GM18502 (cell line): Measurements from ENCODE around the gene MYO5B.
A peak's percentile ranks its signal among the peaks of the same experiment; 100 is the strongest.

Source experiments
- ATAC-seq: cut with Tn5 transposase; IDR thresholded peaks from one replicate; pipeline ENCODE4 v1.9.1; 2021; ENCODE audit warnings: mild to moderate bottlenecking; ENCODE audit not compliant: unreplicated experiment, poor library complexity

The MYO5B gene

DNA sequence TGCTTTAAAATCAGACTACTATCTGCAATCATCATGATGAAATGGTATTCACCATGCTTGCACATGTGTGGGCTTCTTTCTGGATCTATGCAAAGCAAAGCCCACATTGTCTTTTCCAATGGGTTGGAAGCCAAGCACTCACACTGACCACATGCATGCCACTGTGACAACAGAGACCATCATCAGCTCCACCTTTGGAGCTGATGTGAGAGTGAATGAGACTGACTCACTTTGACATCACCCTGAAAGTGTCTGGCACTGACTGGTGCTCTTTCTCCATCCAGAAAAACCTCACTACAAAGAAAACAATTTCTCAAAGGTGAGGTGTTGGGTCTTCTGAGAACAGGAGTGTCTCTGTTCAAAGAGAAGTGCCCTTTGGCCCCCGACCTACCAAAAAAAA, 4.7 kb downstream of the MYO5B start:
- ATAC-seq = no peak

DNA sequence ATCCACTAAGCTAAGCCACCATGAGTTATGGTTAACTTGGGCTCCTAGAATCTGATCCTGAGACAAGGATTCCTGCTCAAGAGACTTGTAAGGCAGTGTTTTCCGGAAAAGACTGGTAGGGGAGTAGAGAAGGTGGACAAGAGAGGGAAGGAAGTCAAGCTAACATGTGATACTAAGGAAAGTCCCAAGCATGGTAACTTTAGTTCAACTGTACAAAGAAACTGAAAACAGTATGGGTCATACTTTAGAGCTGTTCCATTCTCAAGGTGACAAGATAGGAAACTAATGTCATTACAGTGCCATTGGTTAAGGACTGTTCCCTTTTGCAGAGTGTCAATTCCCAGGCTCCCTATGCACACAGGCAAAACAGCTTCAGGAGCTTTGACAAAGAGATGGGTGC, 5.8 kb downstream of the MYO5B start:
- ATAC-seq = peak; percentile 92

DNA sequence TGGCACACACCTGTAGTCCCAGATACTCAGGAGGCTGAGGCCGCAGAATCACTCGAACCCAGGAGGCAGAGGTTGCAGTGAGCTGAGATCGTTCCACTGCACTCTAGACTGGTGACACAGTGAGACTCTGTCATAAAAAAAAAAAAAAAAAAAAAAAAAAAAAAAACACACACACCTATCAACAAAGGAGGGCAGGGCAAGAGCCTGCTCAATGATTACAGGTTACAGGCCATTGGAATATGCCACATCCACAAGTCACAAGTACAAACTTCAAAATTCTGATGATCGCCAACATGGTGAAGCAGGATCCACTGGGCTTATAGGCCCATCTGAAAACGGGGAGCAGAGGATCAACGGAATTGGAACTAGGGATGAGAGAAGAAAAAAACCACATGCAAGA, 6.3 kb downstream of the MYO5B start:
- no peak for ATAC-seq

DNA sequence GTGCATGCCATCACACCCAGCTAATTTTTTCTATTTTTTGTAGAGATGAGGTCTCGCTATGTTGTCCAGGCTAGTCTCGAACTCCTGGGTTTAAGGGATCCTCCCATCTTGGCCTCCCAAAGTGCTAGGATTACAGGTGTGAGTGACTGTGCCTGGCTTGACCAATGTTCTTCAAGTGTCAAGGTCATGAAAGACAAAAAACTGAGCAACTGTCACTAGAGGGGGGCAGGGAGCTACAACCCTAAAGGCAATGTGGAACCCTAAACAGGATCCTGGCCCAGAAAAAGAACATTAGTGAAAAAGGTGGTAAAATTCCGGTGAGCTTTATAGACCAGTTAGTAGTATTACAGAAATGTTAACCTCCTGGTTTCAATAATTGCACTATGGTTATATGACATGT, 7.3 kb downstream of the MYO5B start:
- no peak for ATAC-seq

DNA sequence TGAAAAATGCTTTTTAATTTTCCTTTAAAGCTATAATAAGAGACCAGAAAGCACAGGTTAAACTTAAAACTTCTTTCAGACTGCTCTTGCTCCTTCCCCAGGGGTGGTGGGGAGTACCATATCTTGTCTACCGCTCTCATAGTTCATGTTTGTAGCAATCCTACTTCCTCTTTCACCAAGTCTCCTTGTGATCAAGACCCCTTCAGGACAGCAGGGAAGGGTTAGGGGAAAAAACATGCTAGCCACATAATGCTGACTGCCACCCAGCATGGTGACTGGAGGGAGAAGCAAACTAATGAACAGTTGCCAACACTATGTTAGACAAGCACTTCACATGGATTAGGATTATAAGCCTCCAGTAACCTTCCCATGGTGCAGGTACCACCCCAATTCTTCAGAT, 8.6 kb downstream of the MYO5B start:
- no peak for ATAC-seq

DNA sequence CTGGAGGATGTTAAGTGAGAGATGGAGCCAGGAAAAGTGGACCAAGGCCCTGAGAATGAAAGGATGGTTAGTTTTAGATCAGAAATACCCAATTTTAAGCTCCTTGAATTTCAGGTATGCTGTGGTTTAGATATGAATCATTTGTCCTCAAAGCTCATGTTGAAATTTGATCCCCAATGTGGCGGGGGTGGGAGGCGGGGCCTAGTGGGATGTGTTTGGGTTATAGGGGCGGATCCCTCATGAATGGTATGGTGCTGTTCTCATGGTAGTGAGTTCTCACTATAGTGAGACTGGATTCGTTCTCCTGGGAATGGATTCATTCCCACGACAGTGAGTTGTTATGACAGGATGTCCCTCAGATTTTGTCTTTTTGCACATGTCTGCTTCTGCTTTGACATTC, 11.4 kb downstream of the MYO5B start:
- no peak for ATAC-seq

DNA sequence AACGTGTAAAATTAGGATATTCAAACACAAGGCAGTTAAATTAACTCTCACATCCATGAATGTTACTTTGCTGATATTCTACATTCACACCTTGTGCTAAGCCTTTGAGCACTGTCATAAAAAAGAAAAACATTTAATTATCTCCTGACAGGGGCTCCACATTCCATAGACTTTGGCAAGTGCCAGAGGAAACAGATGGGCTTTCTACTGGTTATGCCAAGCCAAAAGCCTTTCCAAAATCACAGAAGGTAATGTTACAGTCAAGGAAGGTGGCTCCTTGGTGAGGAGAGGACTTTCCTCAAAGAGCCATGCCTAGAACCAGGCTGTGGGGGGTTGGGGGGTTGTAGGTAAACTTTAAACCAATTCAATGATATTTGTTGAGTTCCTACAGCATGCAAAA, 12.4 kb downstream of the MYO5B start:
- no peak for ATAC-seq

DNA sequence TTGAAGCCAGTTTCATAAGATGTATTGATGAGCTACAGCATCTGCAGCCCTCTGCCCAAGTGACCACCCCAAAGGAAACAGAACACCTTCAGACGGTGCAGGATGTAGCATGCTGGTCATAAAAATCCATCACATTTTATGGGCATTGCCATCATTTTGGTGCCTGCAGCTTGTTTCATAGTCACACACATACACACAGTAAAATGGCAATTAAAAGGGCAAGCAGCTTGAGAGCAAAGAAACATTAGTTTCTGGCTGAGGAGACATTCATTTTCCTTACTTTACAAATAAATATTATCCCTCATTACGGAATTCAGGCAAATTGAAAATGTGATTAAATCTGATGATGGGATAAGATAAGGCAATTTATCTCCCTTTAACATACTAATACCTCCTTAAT, 13.4 kb downstream of the MYO5B start:
- no peak for ATAC-seq

DNA sequence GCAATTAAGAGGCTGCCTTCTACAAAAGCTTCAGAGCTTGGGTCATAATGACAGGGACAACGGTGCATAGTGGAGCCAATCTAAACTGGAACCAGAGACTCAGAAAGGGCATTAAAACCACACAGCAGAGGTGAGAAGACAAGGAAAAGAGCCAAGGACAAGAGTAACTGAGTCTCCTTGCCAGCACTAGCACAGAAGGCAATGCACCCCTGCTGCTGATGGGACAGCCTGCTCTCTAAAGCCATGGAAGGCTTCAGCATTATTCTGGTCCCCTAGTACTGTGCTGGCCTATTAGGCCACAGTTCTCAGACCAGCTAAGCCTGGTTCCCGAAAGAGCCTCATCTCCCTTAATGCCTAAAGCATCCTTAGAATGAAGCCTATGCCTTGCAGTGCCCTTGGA, 15.5 kb downstream of the MYO5B start:
- no peak for ATAC-seq

DNA sequence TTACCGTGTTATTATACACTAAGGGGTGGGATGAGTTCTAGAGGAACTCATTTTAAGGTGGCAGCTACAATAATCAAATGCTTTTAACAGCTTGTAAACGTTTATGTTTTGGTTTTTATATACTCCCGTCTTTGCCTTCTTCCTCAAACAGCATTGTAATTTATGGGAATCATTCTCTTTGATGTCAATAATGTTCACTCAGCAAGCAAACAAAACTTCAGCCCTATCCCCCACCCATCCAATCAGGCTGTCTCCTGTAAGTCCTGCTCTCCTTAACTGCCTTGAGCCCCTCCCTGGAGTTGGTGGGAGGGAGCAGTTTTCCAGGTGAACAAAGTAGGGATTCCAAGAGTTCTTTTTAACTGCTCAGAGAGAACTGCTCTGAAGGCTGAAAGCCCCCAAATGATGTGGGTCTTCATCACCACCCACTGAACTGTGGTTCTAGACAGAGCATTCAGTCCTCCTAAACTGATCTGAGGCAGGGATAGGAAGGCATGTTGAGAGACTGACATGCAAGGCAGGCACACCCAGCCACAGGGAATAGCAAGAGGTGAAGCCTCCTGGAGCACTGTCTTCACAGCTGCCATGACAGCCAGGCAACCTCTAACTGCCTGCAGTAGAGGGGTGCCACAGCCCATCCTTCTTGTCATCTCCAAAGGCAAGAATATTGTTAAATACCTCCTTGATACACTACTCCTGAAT, 17.5 kb downstream of the MYO5B start:
- no peak for ATAC-seq

DNA sequence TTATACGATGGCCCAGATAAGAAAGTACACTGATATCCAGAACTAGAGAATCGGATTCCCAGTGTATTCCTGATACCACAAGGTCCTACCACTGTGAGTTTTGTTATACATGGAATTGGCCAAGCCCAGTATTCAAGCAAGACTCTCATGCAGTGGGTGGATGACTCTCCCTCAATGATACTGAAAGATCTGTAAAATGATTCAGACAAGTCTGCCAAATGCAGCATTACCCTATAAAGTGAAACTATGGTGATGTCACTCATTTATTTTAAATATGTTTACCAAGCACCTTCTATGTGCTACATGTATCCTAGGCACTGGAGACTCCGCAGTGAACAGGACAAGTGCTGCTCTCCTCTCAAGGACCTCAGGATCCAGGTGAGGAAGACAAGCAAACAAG, 22.6 kb downstream of the MYO5B start:
- no peak for ATAC-seq

DNA sequence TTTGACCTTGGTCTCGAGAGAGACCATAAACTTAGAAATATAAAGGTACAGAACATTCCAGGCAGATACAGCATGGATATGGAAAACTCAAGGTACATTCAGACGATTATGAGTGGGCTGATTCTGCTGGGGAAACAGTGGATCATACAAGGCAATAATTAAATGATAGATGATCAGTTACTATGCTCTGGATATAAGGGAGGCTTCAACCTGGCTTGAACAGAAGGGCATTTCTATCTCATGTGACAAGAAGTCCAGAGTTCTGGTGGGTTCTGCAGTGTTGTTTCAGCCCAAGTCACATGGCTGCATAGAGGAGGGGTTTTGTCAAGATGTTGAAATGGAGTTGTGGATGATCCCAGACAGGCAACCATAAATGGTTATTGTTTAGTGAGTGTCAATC, 23.5 kb downstream of the MYO5B start:
- ATAC-seq = no peak

DNA sequence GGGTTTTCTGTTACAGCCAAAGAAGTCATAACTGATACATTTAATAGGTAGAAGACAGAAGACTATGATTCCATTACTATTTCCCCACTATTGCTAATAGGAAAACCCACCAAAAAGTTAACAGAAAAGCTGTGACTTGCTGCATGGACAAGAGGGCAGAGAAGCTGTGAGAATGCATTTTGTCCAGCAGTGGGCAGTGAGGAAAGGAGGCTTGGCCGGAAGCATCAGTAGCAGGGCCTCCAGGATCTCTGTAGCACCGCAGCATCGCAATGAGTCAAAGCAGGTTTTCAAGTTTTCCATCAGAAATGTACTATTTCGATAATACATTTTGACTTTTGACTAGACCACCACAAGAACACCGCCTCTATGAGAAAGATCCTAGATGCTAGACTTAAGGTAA, 24.9 kb downstream of the MYO5B start:
- ATAC-seq = no peak

DNA sequence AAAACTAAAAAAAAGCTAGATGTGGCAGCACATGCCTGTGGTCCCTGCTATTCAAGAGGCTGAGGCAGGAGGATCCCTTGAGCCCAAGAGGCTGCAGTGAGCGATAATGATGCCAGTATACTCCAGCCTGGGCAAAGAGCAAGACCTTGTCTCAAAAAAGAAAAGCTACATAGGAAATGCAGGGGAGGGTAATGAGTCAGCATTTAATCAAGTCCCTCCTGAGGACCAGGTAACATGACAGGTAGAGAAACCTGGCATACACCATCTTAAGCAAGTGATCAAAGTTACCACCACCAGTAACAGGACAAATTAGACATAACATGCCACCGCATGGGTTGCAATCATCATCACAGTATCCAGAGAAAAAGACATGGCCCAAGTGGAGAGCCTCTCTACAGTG, 25.8 kb downstream of the MYO5B start:
- ATAC-seq = no peak

DNA sequence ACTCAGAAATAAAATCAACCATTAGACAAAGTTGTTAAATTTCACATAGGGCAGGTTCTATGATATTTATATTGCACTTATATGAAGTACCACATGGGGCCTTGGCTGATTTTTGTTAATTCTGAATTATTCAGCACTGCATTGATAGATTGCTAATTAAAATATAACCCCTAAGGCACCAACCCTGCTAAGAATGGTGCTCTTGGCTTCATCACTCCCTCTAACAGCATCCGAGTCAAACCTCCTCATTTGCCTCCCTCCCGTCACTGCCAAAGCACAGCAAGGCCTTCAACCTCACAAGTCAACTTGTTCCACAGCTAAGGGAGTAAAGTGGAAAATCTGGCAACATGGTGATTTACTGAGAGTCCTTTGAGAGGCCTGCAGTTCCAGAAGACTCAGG, 27.0 kb downstream of the MYO5B start:
- no peak for ATAC-seq

DNA sequence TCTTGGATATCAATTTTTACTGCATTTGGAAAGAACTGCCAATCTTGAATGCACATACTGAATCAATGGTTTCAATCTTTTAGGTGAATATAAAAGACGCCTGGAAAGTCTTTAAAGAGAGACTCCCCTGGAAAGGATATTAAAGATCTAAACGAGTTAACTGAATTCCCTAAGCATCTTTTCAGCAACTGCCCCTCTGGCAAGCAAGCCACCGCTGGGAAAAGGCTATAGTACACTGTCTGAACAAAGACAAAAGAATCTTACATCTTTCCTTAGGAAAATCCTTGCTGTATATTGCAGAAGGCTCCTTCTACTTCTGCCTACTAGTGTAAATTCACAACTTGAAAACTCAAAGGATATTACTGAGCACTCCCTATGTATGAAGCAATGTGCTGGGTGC, 28.0 kb downstream of the MYO5B start:
- ATAC-seq = no peak

DNA sequence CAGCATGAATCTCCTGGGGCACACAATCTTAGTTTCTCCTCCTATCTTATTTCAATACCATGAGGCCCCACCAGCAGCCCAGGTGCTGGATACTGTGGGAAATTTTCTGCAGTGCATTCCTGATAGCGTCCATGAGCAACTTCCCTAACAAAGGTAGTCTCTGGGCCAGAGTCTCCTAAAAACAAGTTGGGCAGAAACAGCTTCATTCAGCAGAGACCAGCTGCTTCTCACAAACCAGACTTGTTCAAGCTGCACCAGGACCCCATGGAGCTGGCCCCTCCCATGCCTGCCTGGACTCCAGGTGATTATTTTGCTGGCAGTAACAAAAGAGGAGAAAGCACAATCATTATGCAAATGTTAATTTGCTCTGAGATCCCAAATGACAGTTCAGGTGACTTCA, 31.4 kb downstream of the MYO5B start:
- no peak for ATAC-seq

DNA sequence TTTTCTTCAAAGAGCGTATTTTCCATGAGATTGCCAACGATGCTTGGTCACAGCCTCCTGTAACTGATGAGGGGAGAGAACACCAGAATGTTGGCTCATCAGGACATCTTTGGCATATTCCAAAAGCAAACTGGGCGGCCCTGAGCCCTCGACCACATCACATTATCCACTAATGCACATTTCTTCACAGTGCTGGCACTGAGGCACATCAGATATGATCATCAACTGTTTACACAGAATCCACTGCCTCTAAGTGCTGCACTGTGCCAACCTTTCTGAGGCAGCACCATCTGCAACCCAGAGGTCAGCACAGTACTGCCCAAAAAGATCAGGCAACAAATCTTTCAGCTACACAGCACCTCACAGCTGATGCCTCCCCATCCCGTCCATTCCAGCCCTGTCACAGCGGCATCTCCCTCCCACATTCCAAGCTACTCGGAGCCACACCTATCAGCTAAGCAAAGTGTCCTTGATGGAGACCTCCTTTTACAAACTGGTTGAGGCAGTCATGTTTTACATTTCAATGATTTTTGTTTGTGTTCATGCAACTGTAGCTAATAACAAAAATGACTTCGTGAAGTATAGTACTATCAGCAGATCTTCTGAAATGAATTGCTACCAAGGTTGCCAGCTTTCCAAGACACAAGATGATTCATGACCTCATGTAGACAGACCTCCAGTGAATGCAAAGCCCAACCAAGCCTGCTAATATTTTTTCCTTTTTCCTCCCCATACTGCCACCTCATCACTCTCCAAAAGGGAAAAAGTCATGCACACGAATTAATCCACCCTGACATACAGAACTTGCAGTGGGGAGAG, 32.3 kb downstream of the MYO5B start:
- ATAC-seq = no peak

DNA sequence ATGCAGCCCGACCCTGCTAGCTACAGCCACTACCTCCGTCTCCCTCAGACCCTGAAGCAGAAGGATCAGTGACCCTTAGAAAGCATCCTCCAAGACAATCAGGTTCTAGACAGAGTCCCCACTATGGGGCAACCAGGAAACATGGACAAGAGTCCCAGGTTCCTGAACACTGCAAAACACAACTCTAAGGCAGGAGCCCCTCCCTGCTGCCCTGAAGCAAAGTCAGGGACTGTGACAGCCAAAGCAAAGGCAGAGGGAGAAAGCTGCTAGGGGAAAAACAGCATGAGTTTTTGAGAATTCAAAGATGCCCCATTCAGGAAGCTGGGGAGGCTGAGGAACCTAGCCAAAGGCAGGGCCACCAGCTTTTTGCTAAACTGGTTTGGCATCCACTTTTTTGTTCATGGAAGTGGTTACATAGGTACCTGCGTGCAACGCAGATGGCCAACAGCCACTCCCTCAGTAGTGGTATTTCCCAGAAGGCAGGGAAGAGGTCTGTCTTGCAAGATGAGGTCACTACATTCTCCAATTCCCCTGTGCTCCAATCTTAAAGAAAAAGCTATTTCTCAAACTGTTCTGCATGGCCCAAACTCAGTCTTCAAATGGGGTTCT, 33.2 kb downstream of the MYO5B start:
- ATAC-seq = no peak

DNA sequence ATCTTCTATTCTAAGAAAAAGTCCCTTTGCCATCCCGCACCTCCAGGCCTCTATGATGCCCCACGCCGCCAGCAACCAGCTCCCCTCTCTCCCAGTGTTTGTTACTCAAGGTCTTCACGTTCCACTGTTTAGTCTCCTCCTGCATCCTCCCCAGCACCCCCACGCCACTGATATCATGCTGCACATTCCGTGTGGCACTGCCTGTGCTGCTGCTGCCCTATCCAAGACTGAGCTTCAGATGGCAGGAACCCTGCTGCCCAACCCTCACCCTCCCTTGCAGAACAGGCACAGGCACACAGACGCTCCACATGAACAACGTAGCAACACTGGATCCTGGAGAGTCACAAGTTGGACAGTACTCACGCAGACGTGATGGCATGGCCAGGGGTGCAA, 35.3 kb downstream of the MYO5B start:
- no peak for ATAC-seq

DNA sequence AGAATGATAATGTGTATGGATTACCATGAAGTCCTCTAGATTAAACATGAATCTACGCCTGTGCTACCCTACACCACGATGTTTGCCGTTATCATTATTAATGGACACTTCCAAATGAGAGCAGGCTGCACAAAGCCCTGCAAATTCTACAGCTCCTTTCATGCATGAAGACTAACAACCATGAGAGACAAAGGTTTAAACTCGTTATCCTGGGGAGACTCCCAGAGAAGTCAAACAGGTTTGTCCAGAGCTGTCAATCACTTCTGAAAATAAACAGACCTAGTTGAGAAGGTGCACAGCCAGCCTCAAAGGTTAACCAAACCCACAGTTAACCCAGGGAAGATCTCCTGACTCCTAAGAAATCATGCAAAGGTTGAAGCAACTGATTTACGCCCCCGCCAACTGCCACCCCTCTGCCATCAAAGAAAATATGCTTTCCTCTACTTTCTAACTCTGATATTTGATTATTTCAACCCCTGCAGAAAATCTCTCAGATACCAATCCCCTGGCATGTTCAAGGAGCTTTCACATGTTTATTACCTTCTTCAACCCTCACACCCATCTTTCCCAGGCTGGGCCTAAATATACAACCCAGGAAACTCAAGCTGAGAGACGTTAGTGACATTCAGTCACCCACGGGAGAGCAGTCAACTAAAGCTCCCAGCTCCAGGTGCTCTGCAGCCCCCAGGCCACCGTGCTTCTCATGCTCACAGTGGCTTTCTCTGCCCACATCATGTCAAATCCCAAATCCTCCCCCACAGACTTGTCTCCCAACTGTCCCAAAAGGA, 35.9 kb downstream of the MYO5B start:
- ATAC-seq = no peak
